ENCODE data around the gene CCDC59.

CCDC59 gene

GRCh38 chr12:82359115-82359478 is 910 bp upstream of the CCDC59 start:
- Histone ChIP-seq H3K4me3 (ENCODE audit: low read length) (peak overlapping the region; percentile 99), H3K9ac (ENCODE audit: low read length) (peak overlapping the region; percentile 34), H3K27ac (ENCODE audit: low read depth, low read length) (peak overlapping the region; percentile 100), H3K27me3 (ENCODE audit: control insufficient read depth, insufficient read depth, low read length) (no peaks in the 10 kb centered on the region), H3K36me3 (ENCODE audit: control insufficient read depth, insufficient read depth, low read length) (peaks cover 2% of the 10 kb centered on the region), H3K4me1 (ENCODE audit: control insufficient read depth, insufficient read depth, low read length) (peaks cover 9% of the 10 kb centered on the region)

DNA sequence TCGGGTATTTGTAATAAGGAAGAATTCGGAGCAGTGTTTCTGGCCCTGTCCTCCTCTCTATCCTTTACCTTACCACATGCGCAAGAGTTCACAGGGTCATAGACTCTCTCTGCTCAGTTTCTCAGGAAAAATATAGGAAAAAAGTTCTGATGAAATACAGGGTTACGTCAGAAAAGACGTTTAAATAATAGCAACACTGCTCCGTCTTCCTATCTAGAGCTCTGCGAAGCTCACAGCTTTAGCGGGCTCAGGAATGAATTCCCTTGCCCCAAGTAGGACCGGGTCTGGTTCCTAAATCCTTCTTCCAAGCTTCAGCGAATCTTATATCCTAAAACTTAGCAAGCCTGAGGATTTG is 365 bp downstream of the CCDC59 start:
- H3K36me3 ChIP-seq (ENCODE audit: control insufficient read depth, insufficient read depth, low read length): peaks cover 2% of the 10 kb centered on the region
- H3K27me3 ChIP-seq (ENCODE audit: control insufficient read depth, insufficient read depth, low read length): no peaks in the 10 kb centered on the region
- H3K27ac ChIP-seq (ENCODE audit: low read depth, low read length): peak overlapping the region; percentile 100
- peak overlapping the region; percentile 96 for H3K9ac ChIP-seq (ENCODE audit: low read length)
- peak overlapping the region; percentile 99 for H3K4me3 ChIP-seq (ENCODE audit: low read length)
- peaks cover 9% of the 10 kb centered on the region for H3K4me1 ChIP-seq (ENCODE audit: control insufficient read depth, insufficient read depth, low read length)

DNA sequence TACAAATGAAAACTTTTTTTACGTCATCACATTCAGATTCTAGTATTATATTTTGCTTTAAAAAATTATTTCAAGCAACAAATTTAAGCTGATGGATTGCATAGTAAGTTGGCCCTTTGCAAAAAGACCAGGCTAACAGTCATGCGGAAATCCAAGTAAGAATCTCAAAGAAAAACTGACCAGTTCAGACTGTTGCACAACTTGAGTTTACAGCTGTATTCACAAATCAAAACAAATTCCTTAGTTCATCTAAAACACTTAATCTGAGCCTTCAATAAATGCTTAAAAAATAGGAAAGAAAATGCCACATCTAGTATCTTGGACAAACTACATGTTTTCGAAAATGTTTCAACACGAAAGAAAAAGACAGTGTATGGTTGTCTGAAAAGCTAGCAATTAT is 847 bp downstream of the CCDC59 start:
- H3K4me3 ChIP-seq (ENCODE audit: low read length): peak overlapping the region; percentile 99
- no peaks in the 10 kb centered on the region for H3K27me3 ChIP-seq (ENCODE audit: control insufficient read depth, insufficient read depth, low read length)
- H3K9ac ChIP-seq (ENCODE audit: low read length): peak overlapping the region; percentile 96
- peaks cover 2% of the 10 kb centered on the region for H3K36me3 ChIP-seq (ENCODE audit: control insufficient read depth, insufficient read depth, low read length)
- H3K27ac ChIP-seq (ENCODE audit: low read depth, low read length): peak overlapping the region; percentile 100
- H3K4me1 ChIP-seq (ENCODE audit: control insufficient read depth, insufficient read depth, low read length): peaks cover 9% of the 10 kb centered on the region

GRCh38 chr12:82351390-82351789 is 6.8 kb downstream of the CCDC59 start:
- H3K4me3 ChIP-seq (ENCODE audit: low read length): no peak overlapping the region
- no peak overlapping the region for H3K9ac ChIP-seq (ENCODE audit: low read length)
- H3K36me3 ChIP-seq (ENCODE audit: control insufficient read depth, insufficient read depth, low read length): peaks cover 2% of the 10 kb centered on the region

DNA sequence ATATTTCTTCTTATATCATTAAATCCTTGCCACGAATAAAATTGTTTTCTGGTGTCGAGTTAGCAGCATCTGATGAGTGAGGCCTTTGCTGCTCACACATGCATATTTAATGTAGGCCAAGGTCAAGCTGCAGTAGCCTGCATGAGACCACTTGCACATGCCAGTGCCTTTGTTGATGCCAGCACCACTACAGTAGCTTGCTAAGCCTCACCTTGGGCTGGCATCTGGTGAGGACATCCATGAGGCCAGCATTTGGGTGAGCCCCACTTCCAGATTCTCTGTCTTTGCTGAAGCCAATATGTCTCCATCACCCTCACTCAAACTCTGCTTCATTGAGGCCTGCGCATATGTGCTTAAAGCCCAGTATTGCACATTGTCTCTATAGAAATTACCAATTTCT is 8.0 kb downstream of the CCDC59 start:
- Histone ChIP-seq H3K27ac (ENCODE audit: low read depth, low read length) (no peak overlapping the region), H3K36me3 (ENCODE audit: control insufficient read depth, insufficient read depth, low read length) (no peaks in the 10 kb centered on the region), H3K9ac (ENCODE audit: low read length) (no peak overlapping the region), H3K4me1 (ENCODE audit: control insufficient read depth, insufficient read depth, low read length) (no peaks in the 10 kb centered on the region), H3K4me3 (ENCODE audit: low read length) (no peak overlapping the region), H3K27me3 (ENCODE audit: control insufficient read depth, insufficient read depth, low read length) (no peaks in the 10 kb centered on the region)

More at GRCh38 chr12:82351390-82351789, 6.8 kb downstream of the CCDC59 start:
- Histone ChIP-seq H3K4me1 (ENCODE audit: control insufficient read depth, insufficient read depth, low read length) (peaks cover 4% of the 10 kb centered on the region), H3K27ac (ENCODE audit: low read depth, low read length) (no peak overlapping the region), H3K27me3 (ENCODE audit: control insufficient read depth, insufficient read depth, low read length) (no peaks in the 10 kb centered on the region)

GRCh38 chr12:82329508-82329907 is 28.7 kb downstream of the CCDC59 start:
- Histone ChIP-seq H3K4me1 (ENCODE audit: control insufficient read depth, insufficient read depth, low read length) (no peaks in the 10 kb centered on the region), H3K9ac (ENCODE audit: low read length) (no peak overlapping the region), H3K27me3 (ENCODE audit: control insufficient read depth, insufficient read depth, low read length) (no peaks in the 10 kb centered on the region), H3K36me3 (ENCODE audit: control insufficient read depth, insufficient read depth, low read length) (no peaks in the 10 kb centered on the region), H3K4me3 (ENCODE audit: low read length) (no peak overlapping the region), H3K27ac (ENCODE audit: low read depth, low read length) (no peak overlapping the region)

GRCh38 chr12:82327861-82328260 is 30.3 kb downstream of the CCDC59 start:
- Histone ChIP-seq H3K36me3 (ENCODE audit: control insufficient read depth, insufficient read depth, low read length) (no peaks in the 10 kb centered on the region), H3K4me3 (ENCODE audit: low read length) (no peak overlapping the region), H3K27ac (ENCODE audit: low read depth, low read length) (no peak overlapping the region), H3K9ac (ENCODE audit: low read length) (no peak overlapping the region), H3K4me1 (ENCODE audit: control insufficient read depth, insufficient read depth, low read length) (no peaks in the 10 kb centered on the region), H3K27me3 (ENCODE audit: control insufficient read depth, insufficient read depth, low read length) (no peaks in the 10 kb centered on the region)

DNA sequence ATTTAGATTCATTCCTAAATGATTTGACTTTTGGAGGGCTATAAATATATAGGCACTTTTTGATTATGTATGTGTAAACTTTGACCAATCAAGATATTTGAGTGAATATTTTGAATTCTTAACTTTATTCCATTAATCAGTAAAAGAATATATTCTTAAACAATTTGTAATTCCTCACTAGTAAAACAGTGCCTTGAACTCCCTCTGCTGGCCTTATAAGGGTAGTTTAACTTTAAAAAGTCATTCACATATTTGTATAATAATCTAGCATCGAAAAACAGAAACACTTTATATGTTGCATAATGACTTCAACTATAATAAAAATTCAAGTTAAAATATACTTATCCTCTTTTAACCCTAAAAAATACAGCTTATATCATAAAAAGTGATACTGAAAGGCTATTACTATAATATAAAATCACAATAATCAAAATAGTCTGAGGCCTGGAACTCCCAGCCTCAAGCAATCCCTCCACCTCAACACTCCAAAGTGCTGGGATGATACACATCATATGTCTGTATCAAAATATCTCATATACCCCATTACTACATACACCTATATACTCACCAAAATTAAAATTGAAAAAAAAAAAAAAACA is 31.2 kb downstream of the CCDC59 start:
- Histone ChIP-seq H3K27ac (ENCODE audit: low read depth, low read length) (no peak overlapping the region), H3K4me3 (ENCODE audit: low read length) (no peak overlapping the region), H3K36me3 (ENCODE audit: control insufficient read depth, insufficient read depth, low read length) (no peaks in the 10 kb centered on the region), H3K9ac (ENCODE audit: low read length) (no peak overlapping the region), H3K27me3 (ENCODE audit: control insufficient read depth, insufficient read depth, low read length) (no peaks in the 10 kb centered on the region), H3K4me1 (ENCODE audit: control insufficient read depth, insufficient read depth, low read length) (no peaks in the 10 kb centered on the region)

GRCh38 chr12:82325540-82326336 is 32.4 kb downstream of the CCDC59 start:
- Histone ChIP-seq H3K36me3 (ENCODE audit: control insufficient read depth, insufficient read depth, low read length) (no peaks in the 10 kb centered on the region), H3K4me3 (ENCODE audit: low read length) (no peak overlapping the region), H3K4me1 (ENCODE audit: control insufficient read depth, insufficient read depth, low read length) (no peaks in the 10 kb centered on the region), H3K9ac (ENCODE audit: low read length) (no peak overlapping the region), H3K27me3 (ENCODE audit: control insufficient read depth, insufficient read depth, low read length) (no peaks in the 10 kb centered on the region), H3K27ac (ENCODE audit: low read depth, low read length) (no peak overlapping the region)

DNA sequence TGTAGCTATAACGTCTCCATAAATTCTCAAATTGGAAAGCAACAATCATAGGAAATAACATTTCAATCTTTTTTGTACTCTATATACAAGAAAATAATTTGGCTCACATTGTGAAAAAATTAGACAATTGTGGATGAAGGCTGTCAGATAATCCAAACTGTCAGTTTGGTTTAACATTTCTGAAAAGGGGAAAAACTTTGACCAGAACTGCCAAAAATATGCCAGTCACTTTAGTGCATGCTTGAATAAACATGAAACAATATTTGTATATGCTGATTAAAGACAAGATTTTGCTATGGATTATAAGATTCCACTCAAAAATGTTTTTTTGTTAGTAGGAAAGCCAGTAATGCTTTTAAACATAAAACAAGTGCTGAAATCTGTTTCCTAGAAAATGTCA is 38.9 kb downstream of the CCDC59 start:
- Histone ChIP-seq H3K9ac (ENCODE audit: low read length) (no peak overlapping the region), H3K27me3 (ENCODE audit: control insufficient read depth, insufficient read depth, low read length) (no peaks in the 10 kb centered on the region), H3K4me3 (ENCODE audit: low read length) (no peak overlapping the region)

GRCh38 chr12:82314406-82314892 is 43.7 kb downstream of the CCDC59 start:
- Histone ChIP-seq H3K4me3 (ENCODE audit: low read length) (no peak overlapping the region), H3K27ac (ENCODE audit: low read depth, low read length) (no peak overlapping the region), H3K9ac (ENCODE audit: low read length) (no peak overlapping the region), H3K4me1 (ENCODE audit: control insufficient read depth, insufficient read depth, low read length) (no peaks in the 10 kb centered on the region), H3K27me3 (ENCODE audit: control insufficient read depth, insufficient read depth, low read length) (no peaks in the 10 kb centered on the region), H3K36me3 (ENCODE audit: control insufficient read depth, insufficient read depth, low read length) (no peaks in the 10 kb centered on the region)

More for the DNA sequence above, 38.9 kb downstream of the CCDC59 start:
- no peaks in the 10 kb centered on the region for H3K36me3 ChIP-seq (ENCODE audit: control insufficient read depth, insufficient read depth, low read length)
- H3K27ac ChIP-seq (ENCODE audit: low read depth, low read length): no peak overlapping the region
- no peaks in the 10 kb centered on the region for H3K4me1 ChIP-seq (ENCODE audit: control insufficient read depth, insufficient read depth, low read length)
